PC-3 (cell line): Measurements from ENCODE around the gene RPLP2. TPM values are rescaled to one million over a fixed set of nuclear protein-coding genes. Genes with fewer than 3 reads are reported as not detected.

Source experiments
- ATAC-seq: fragments of 200-7000 bp; cut with Tn5 transposase; 2 replicates; pipeline ENCODE4 v1.9.1; 2020; ENCODE audit warnings: mild to moderate bottlenecking, moderate library complexity
- BruUV-seq: library from RNA; stranded (reverse); fragments of 400-500 nt; replicated peaks from 2 replicates; lab custom pipeline; 2021; lab: Mats Ljungman, UMichigan
- CTCF ChIA-PET: fragments of 300-600 bp; sonication (Branson Sonifier 250); formaldehyde crosslinking; loops from one replicate; lab custom pipeline; 2022; ENCODE audit warnings: antibody characterized with exemption; lab: Charles Lee
- POLR2A ChIA-PET: fragments of 300-600 bp; sonication (Branson Sonifier 250); formaldehyde crosslinking; loops from one replicate; lab custom pipeline; 2022; ENCODE audit warnings: antibody characterized with exemption; ENCODE audit not compliant: unreplicated experiment; lab: Charles Lee
- DNase-seq: peaks from one replicate; pipeline ENCODE4 v3.0.0-alpha.2; 2015
- H2AFZ ChIP-seq: fragments of 300-600 bp; sonication (generic); 2 replicates; pipeline ENCODE4 v1.6.0; 2016; ENCODE audit warnings: antibody characterized with exemption, low read length
- H3F3A ChIP-seq: fragments of 300-600 bp; sonication (generic); one replicate; pipeline ENCODE4 v1.6.0; 2017; ENCODE audit warnings: antibody characterized with exemption, low read length, control low read depth, mild to moderate bottlenecking; ENCODE audit not compliant: unreplicated experiment
- H3K27ac ChIP-seq: fragments of 300-600 bp; sonication (generic); 2 replicates; pipeline ENCODE4 v1.5.1; 2016; ENCODE audit warnings: mild to moderate bottlenecking, low read length
- H3K27me3 ChIP-seq: fragments of 300-600 bp; sonication (generic); 2 replicates; pipeline ENCODE4 v1.6.1; 2016; ENCODE audit warnings: low read length, mixed read lengths
- H3K36me3 ChIP-seq: fragments of 300-600 bp; sonication (generic); 2 replicates; pipeline ENCODE4 v1.6.1; 2016; ENCODE audit warnings: low read depth, mixed run types, low read length, mixed read lengths
- H3K4me1 ChIP-seq: fragments of 300-600 bp; sonication (generic); 2 replicates; pipeline ENCODE4 v1.5.1; 2016; ENCODE audit warnings: low read length; ENCODE audit not compliant: insufficient read depth
- H3K4me2 ChIP-seq: fragments of 300-600 bp; sonication (generic); 2 replicates; pipeline ENCODE4 v1.6.0; 2016; ENCODE audit warnings: low read length
- H3K4me3 ChIP-seq: fragments of 300-600 bp; sonication (generic); 2 replicates; pipeline ENCODE4 v1.5.1; 2016; ENCODE audit warnings: mild to moderate bottlenecking, low read length, mixed read lengths
- H3K79me2 ChIP-seq: fragments of 300-600 bp; sonication (generic); 2 replicates; pipeline ENCODE4 v1.6.1; 2017; ENCODE audit warnings: low read length, mixed read lengths
- H3K9ac ChIP-seq: fragments of 300-600 bp; sonication (generic); 2 replicates; pipeline ENCODE4 v1.6.0; 2016; ENCODE audit warnings: mild to moderate bottlenecking, low read length
- H3K9me2 ChIP-seq: fragments of 300-600 bp; sonication (generic); replicated peaks from 2 replicates; pipeline ENCODE4 v1.6.1; 2016; ENCODE audit warnings: mixed run types, low read length, mixed read lengths
- H3K9me3 ChIP-seq: fragments of 300-600 bp; sonication (generic); 2 replicates; pipeline ENCODE4 v1.6.1; 2016; ENCODE audit warnings: low read length, mixed read lengths
- H4K20me1 ChIP-seq: fragments of 300-600 bp; sonication (generic); 2 replicates; pipeline ENCODE4 v1.6.1; 2016; ENCODE audit warnings: low read length, mixed read lengths
- CTCF ChIP-seq: fragments of 300-600 bp; sonication (generic); conservative IDR thresholded peaks from 2 replicates; pipeline ENCODE4 v1.5.1; 2017; ENCODE audit warnings: antibody characterized with exemption, low read depth, mild to moderate bottlenecking, low read length
- EZH2 ChIP-seq: fragments of 300-600 bp; sonication (generic); IDR thresholded peaks from one replicate; pipeline ENCODE4 v1.6.1; 2017; ENCODE audit warnings: antibody characterized with exemption, mild to moderate bottlenecking, low read length; ENCODE audit not compliant: unreplicated experiment
- EZH2phosphoT487 ChIP-seq: fragments of 300-600 bp; sonication (generic); IDR thresholded peaks from 2 replicates; pipeline ENCODE4 v1.6.1; 2018; ENCODE audit warnings: mild to moderate bottlenecking, antibody characterized with exemption, low read length, borderline replicate concordance
- intact Hi-C: fragments of 100-400 bp; cut with micrococcal nuclease; formaldehyde crosslinking; loops from 2 replicates; pipeline ENCODE4 v1.9.0; 2023
- total RNA-seq: library from RNA; depleted of rRNA; stranded (reverse); fragments of >200 nt; gene quantifications from 2 replicates; pipeline ENCODE4 v1.2.3, GENCODE V29; 2014

Gene RPLP2
- total RNA-seq, 1 experiment from 2014 or later: 897 TPM

- Histone ChIP-seq H3K27me3 (no peaks in the 10 kb centered on the region), H3K9ac (no peak overlapping the region), H3K36me3 (no peaks in the 10 kb centered on the region), H3K4me2 (no peak overlapping the region), H3K27ac (no peak overlapping the region), H3F3A (no peaks in the 10 kb centered on the region), H3K79me2 (peaks cover 24% of the 10 kb centered on the region), H3K9me2 (no peaks in the 10 kb centered on the region), H3K4me3 (no peak overlapping the region), H3K9me3 (no peaks in the 10 kb centered on the region), H4K20me1 (no peaks in the 10 kb centered on the region), H3K4me1 (peaks cover 47% of the 10 kb centered on the region), H2AFZ (no peak overlapping the region)
- CTCF ChIA-PET: no interaction called here
- TF ChIP-seq EZH2phosphoT487: no peak
- TF ChIP-seq CTCF: no peak
- no peak for TF ChIP-seq EZH2
- ATAC-seq (no peak), DNase-seq (no peak)
- POLR2A ChIA-PET: no interaction called here
- BruUV-seq: no TSS peak
- intact Hi-C loops: no loop called here
Measured at GRCh38 chr11:829176-829846, 19.5 kb downstream of the RPLP2 start.

GRCh38 chr11:829847-830294, 20.1 kb downstream of the RPLP2 start:
- H2AFZ ChIP-seq: no peak overlapping the region
- CTCF ChIA-PET: no interaction called here
- H3K9me2 ChIP-seq: no peaks in the 10 kb centered on the region
- H3K36me3 ChIP-seq: no peaks in the 10 kb centered on the region
- DNase-seq (no peak), ATAC-seq (no peak)
- no peak overlapping the region for H3K4me2 ChIP-seq
- H3K9me3 ChIP-seq: no peaks in the 10 kb centered on the region
- H4K20me1 ChIP-seq: no peaks in the 10 kb centered on the region
- TF ChIP-seq EZH2phosphoT487: no peak
- no peak for TF ChIP-seq CTCF
- TF ChIP-seq EZH2: no peak
- H3K9ac ChIP-seq: no peak overlapping the region
- H3K4me3 ChIP-seq: no peak overlapping the region
- BruUV-seq: no TSS peak
- peaks cover 29% of the 10 kb centered on the region for H3K79me2 ChIP-seq
- peaks cover 47% of the 10 kb centered on the region for H3K4me1 ChIP-seq
- intact Hi-C loops: no loop called here
- H3K27ac ChIP-seq: no peak overlapping the region
- no peaks in the 10 kb centered on the region for H3F3A ChIP-seq
- no peaks in the 10 kb centered on the region for H3K27me3 ChIP-seq
- POLR2A ChIA-PET: no interaction called here
